Measurements from ENCODE around the gene GABRB1. TPM values are rescaled to one million over a fixed set of nuclear protein-coding genes. Genes with fewer than 3 reads are reported as not detected.

GABRB1 gene
- not detected for total RNA-seq

GRCh38 chr4:47031011-47031678 is at the start of gene GABRB1:
GABRB1 (plus strand) TSS chr4:47031567.
- H3K27ac Mint-ChIP-seq, result no peak within 1 kb of the TSS
- DNase-seq (peak; percentile 33), ATAC-seq (ENCODE audit: low read depth) (no peak)
- H3K9me3 Mint-ChIP-seq, result no peaks in the 10 kb centered on the region
- POLR2A ChIA-PET, result no interaction called here
- no peaks in the 10 kb centered on the region for H3K36me3 Mint-ChIP-seq
- H3K27me3 Mint-ChIP-seq, result peaks cover 52% of the 10 kb centered on the region
- peaks cover 15% of the 10 kb centered on the region for H3K4me1 Mint-ChIP-seq
- peak within 1 kb of the TSS; percentile 68 for H3K4me3 Mint-ChIP-seq

GRCh38 chr4:46984781-46985180 is 46.6 kb upstream of the GABRB1 start:
- no peaks in the 10 kb centered on the region for H3K4me1 Mint-ChIP-seq
- no peaks in the 10 kb centered on the region for H3K36me3 Mint-ChIP-seq
- no peak for ATAC-seq (ENCODE audit: low read depth)
- H3K27me3 Mint-ChIP-seq, result no peaks in the 10 kb centered on the region
- no peak overlapping the region for H3K27ac Mint-ChIP-seq
- POLR2A ChIA-PET, result no interaction called here
- no peak for DNase-seq
- no peaks in the 10 kb centered on the region for H3K9me3 Mint-ChIP-seq
- no peak overlapping the region for H3K4me3 Mint-ChIP-seq

- Mint-ChIP-seq H3K36me3 (no peaks in the 10 kb centered on the region), H3K9me3 (no peaks in the 10 kb centered on the region), H3K4me3 (no peak overlapping the region), H3K27me3 (peaks cover 8% of the 10 kb centered on the region), H3K27ac (no peak overlapping the region), H3K4me1 (no peaks in the 10 kb centered on the region)
- POLR2A ChIA-PET, result no interaction called here
- no peak for DNase-seq
- ATAC-seq (ENCODE audit: low read depth), result no peak
Observed at GRCh38 chr4:46986922-46987638, 44.3 kb upstream of the GABRB1 start.

- POLR2A ChIA-PET, result no interaction called here
- no peaks in the 10 kb centered on the region for H3K9me3 Mint-ChIP-seq
- no peak for ATAC-seq (ENCODE audit: low read depth)
- H3K27ac Mint-ChIP-seq, result no peak overlapping the region
- peaks cover 48% of the 10 kb centered on the region for H3K27me3 Mint-ChIP-seq
- peaks cover 7% of the 10 kb centered on the region for H3K4me1 Mint-ChIP-seq
- H3K4me3 Mint-ChIP-seq, result peak overlapping the region; percentile 15
- H3K36me3 Mint-ChIP-seq, result no peaks in the 10 kb centered on the region
- no peak for DNase-seq
Observed at GRCh38 chr4:46992338-46992737, 39.0 kb upstream of the GABRB1 start.

- peak; percentile 33 for ATAC-seq (ENCODE audit: low read depth)
- no peaks in the 10 kb centered on the region for H3K36me3 Mint-ChIP-seq
- DNase-seq, result no peak
Observed at GRCh38 chr4:46993075-46994006, 38.0 kb upstream of the GABRB1 start, which contains the start of gene GABRA4. GABRA4 (minus strand) TSS chr4:46993581; CDS start chr4:46993424, 157 bp downstream.

GRCh38 chr4:46994007-46994405 is 37.4 kb upstream of the GABRB1 start:
- Mint-ChIP-seq H3K9me3 (no peaks in the 10 kb centered on the region), H3K27ac (no peak overlapping the region), H3K4me1 (peaks cover 7% of the 10 kb centered on the region), H3K27me3 (peaks cover 48% of the 10 kb centered on the region), H3K36me3 (no peaks in the 10 kb centered on the region), H3K4me3 (peak overlapping the region; percentile 71)
- ATAC-seq (ENCODE audit: low read depth) (no peak), DNase-seq (no peak)
- POLR2A ChIA-PET, result no interaction called here

More at GRCh38 chr4:46993075-46994006, 38.0 kb upstream of the GABRB1 start, which contains the start of gene GABRA4:
- Mint-ChIP-seq H3K27ac (no peak within 1 kb of the TSS), H3K4me1 (peaks cover 7% of the 10 kb centered on the region), H3K9me3 (no peaks in the 10 kb centered on the region), H3K4me3 (peak within 1 kb of the TSS; percentile 71), H3K27me3 (peaks cover 48% of the 10 kb centered on the region)
- POLR2A ChIA-PET, result no interaction called here

- DNase-seq, result no peak
- H3K4me1 Mint-ChIP-seq, result no peaks in the 10 kb centered on the region
- H3K4me3 Mint-ChIP-seq, result no peak overlapping the region
- no peaks in the 10 kb centered on the region for H3K36me3 Mint-ChIP-seq
- H3K27me3 Mint-ChIP-seq, result peaks cover 29% of the 10 kb centered on the region
- H3K27ac Mint-ChIP-seq, result no peak overlapping the region
- ATAC-seq (ENCODE audit: low read depth), result no peak
- H3K9me3 Mint-ChIP-seq, result no peaks in the 10 kb centered on the region
- POLR2A ChIA-PET, result no interaction called here
Observed at GRCh38 chr4:46999566-46999965, 31.8 kb upstream of the GABRB1 start.

- POLR2A ChIA-PET, result no interaction called here
- no peak overlapping the region for H3K4me3 Mint-ChIP-seq
- no peak for ATAC-seq (ENCODE audit: low read depth)
- DNase-seq, result no peak
- no peaks in the 10 kb centered on the region for H3K4me1 Mint-ChIP-seq
- no peaks in the 10 kb centered on the region for H3K36me3 Mint-ChIP-seq
- no peak overlapping the region for H3K27ac Mint-ChIP-seq
- peaks cover 21% of the 10 kb centered on the region for H3K27me3 Mint-ChIP-seq
- H3K9me3 Mint-ChIP-seq, result no peaks in the 10 kb centered on the region
Observed at GRCh38 chr4:47000406-47000805, 31.0 kb upstream of the GABRB1 start.

- Mint-ChIP-seq H3K4me3 (no peak overlapping the region), H3K27ac (no peak overlapping the region), H3K9me3 (no peaks in the 10 kb centered on the region), H3K36me3 (no peaks in the 10 kb centered on the region), H3K27me3 (peaks cover 12% of the 10 kb centered on the region), H3K4me1 (no peaks in the 10 kb centered on the region)
- ATAC-seq (ENCODE audit: low read depth) (no peak), DNase-seq (no peak)
- POLR2A ChIA-PET, result no interaction called here
Observed at GRCh38 chr4:47002580-47002979, 28.8 kb upstream of the GABRB1 start.

- peak overlapping the region; percentile 53 for H3K4me3 Mint-ChIP-seq
- ATAC-seq (ENCODE audit: low read depth) (no peak), DNase-seq (no peak)
- peak overlapping the region; percentile 74 for H3K27ac Mint-ChIP-seq
- peaks cover 14% of the 10 kb centered on the region for H3K36me3 Mint-ChIP-seq
- no peaks in the 10 kb centered on the region for H3K27me3 Mint-ChIP-seq
- POLR2A ChIA-PET, result no interaction called here
- peaks cover 8% of the 10 kb centered on the region for H3K4me1 Mint-ChIP-seq
- H3K9me3 Mint-ChIP-seq, result peaks cover 6% of the 10 kb centered on the region
Observed at GRCh38 chr4:47010347-47010911, 20.9 kb upstream of the GABRB1 start.

- H3K27me3 Mint-ChIP-seq, result no peaks in the 10 kb centered on the region
- DNase-seq (peak; percentile 31), ATAC-seq (ENCODE audit: low read depth) (peak; percentile 80)
- H3K9me3 Mint-ChIP-seq, result peaks cover 6% of the 10 kb centered on the region
- POLR2A ChIA-PET, result no interaction called here
- H3K27ac Mint-ChIP-seq, result peak overlapping the region; percentile 74
- peaks cover 8% of the 10 kb centered on the region for H3K4me1 Mint-ChIP-seq
- H3K4me3 Mint-ChIP-seq, result peak overlapping the region; percentile 53
- H3K36me3 Mint-ChIP-seq, result peaks cover 14% of the 10 kb centered on the region
Observed at GRCh38 chr4:47010912-47011446, 20.4 kb upstream of the GABRB1 start.

GRCh38 chr4:47012676-47013075 is 18.7 kb upstream of the GABRB1 start:
- H3K27me3 Mint-ChIP-seq, result no peaks in the 10 kb centered on the region
- peaks cover 14% of the 10 kb centered on the region for H3K36me3 Mint-ChIP-seq
- peaks cover 8% of the 10 kb centered on the region for H3K4me1 Mint-ChIP-seq
- DNase-seq, result no peak
- POLR2A ChIA-PET, result no interaction called here
- H3K27ac Mint-ChIP-seq, result no peak overlapping the region
- peaks cover 6% of the 10 kb centered on the region for H3K9me3 Mint-ChIP-seq
- no peak for ATAC-seq (ENCODE audit: low read depth)
- H3K4me3 Mint-ChIP-seq, result no peak overlapping the region

GRCh38 chr4:47013373-47013772 is 18.0 kb upstream of the GABRB1 start:
- POLR2A ChIA-PET, result no interaction called here
- peaks cover 8% of the 10 kb centered on the region for H3K4me1 Mint-ChIP-seq
- peaks cover 2% of the 10 kb centered on the region for H3K27me3 Mint-ChIP-seq
- peaks cover 6% of the 10 kb centered on the region for H3K9me3 Mint-ChIP-seq
- DNase-seq (no peak), ATAC-seq (ENCODE audit: low read depth) (no peak)
- H3K36me3 Mint-ChIP-seq, result peaks cover 14% of the 10 kb centered on the region
- no peak overlapping the region for H3K27ac Mint-ChIP-seq
- no peak overlapping the region for H3K4me3 Mint-ChIP-seq
